ENCODE measurements around the gene SOCS4. TPM values are rescaled to one million over a fixed set of nuclear protein-coding genes. Genes with fewer than 3 reads are reported as not detected.
"Not testable (repeated sequence)": the region's sequence is repeated elsewhere in the genome, so short reads cannot be mapped to it uniquely, and the experiment has no call there.

Gene SOCS4
- total RNA-seq (2014; rRNA removed; shearing (Covaris generic)): 25.0 and 32.6 TPM in 2 replicates

GRCh38 chr14:55026793-55027561, at the start of gene SOCS4, which contains the start of gene WDHD1:
TSS of gene SOCS4 (plus strand) at chr14:55027236. CDS start at chr14:55043042, 15,806 bp downstream.
TSS of gene WDHD1 (minus strand) at chr14:55027099. CDS start at chr14:55026787, 312 bp downstream.
- Histone ChIP-seq H3K9me3 (replicated peaks) (no peaks in the 10 kb centered on the region), H3K36me3 (peaks cover 28% of the 10 kb centered on the region), H3K4me1 (replicated peaks) (peaks cover 28% of the 10 kb centered on the region), H3K27me3 (replicated peaks) (no peaks in the 10 kb centered on the region), H3K4me3 (peak within 1 kb of the TSS; percentile 65), H3K27ac (peak within 1 kb of the TSS; percentile 76)
- DNase-seq (ENCODE audit: low read depth in 1 of 2, low spot score in 2 of 2): peak; percentile 95

DNA sequence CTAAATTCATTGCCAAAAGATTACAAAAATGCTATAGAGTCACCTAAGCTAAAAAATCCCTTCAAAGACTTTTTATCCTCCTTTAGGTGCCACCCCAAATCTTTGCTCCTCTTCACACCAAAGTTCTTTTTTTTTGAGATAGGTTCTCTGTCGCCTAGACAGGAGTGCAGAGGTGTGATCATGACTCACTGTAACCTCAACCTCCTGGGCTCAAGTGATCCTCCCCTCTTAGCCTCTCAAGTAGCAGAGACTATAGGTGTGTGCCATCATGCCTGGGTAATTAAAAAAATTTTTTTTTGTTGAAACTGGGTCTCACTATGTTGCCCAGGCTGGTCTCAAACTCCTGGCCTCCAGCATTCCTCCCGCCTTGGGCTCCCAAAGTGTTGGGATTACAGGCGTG, 48.0 kb upstream of the SOCS4 start:
- Histone ChIP-seq H3K4me3 (no peak overlapping the region), H3K9me3 (replicated peaks) (no peaks in the 10 kb centered on the region), H3K27me3 (replicated peaks) (no peaks in the 10 kb centered on the region), H3K27ac (no peak overlapping the region), H3K36me3 (peaks cover 29% of the 10 kb centered on the region), H3K4me1 (replicated peaks) (peaks cover 7% of the 10 kb centered on the region)
- DNase-seq (ENCODE audit: low read depth in 1 of 2, low spot score in 2 of 2): no peak

- Histone ChIP-seq H3K4me1 (replicated peaks) (no peaks in the 10 kb centered on the region), H3K27ac (no peak overlapping the region), H3K9me3 (replicated peaks) (no peaks in the 10 kb centered on the region), H3K36me3 (peaks cover 44% of the 10 kb centered on the region), H3K27me3 (replicated peaks) (no peaks in the 10 kb centered on the region), H3K4me3 (no peak overlapping the region)
- DNase-seq (ENCODE audit: low read depth in 1 of 2, low spot score in 2 of 2): no peak
Observed at GRCh38 chr14:54981698-54982097, 45.3 kb upstream of the SOCS4 start.

DNA sequence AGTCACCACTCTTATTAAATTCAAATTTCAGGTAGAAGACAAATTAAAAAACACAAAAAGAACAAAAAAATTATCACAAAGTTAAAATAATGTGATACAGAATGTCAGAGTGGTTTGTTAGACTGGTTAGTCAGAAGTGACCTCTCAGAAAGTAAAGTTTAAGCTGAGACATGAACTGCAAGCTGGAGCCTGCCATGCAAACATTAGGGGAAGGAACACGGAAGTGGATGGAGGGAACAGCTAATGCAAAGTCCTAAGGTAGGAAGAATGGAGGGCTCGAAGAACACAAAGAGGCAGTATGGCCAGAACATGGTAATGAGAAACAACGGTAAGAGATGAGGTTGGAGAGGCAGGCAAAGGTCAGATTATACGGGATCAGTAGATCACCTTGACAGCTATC, 41.9 kb upstream of the SOCS4 start:
- peaks cover 53% of the 10 kb centered on the region for H3K36me3 ChIP-seq
- H3K4me3 ChIP-seq: no peak overlapping the region
- H3K27ac ChIP-seq: no peak overlapping the region
- no peaks in the 10 kb centered on the region for H3K9me3 ChIP-seq (replicated peaks)
- H3K27me3 ChIP-seq (replicated peaks): no peaks in the 10 kb centered on the region
- H3K4me1 ChIP-seq (replicated peaks): no peaks in the 10 kb centered on the region
- DNase-seq (ENCODE audit: low read depth in 1 of 2, low spot score in 2 of 2): no peak

DNA sequence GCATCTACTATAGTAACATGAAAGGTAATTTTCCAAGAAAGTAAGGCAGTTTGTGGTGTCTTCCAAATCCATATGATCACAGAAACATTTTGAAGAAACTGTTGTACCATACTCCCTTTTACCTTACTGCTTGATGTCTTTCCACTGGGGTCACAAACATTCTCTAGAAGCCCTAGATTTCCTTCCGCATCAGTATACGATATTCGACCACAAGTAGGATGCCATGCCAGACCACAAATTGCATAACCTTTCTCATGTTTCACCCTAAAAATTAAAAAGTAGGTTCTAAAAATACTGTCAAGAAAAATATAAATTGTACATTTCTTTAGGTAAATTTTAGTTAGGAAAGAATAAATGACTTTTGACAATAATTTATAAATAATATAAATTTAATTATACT, 26.7 kb upstream of the SOCS4 start:
- Histone ChIP-seq H3K4me3 (no peak overlapping the region), H3K27me3 (replicated peaks) (no peaks in the 10 kb centered on the region), H3K9me3 (replicated peaks) (no peaks in the 10 kb centered on the region), H3K36me3 (peaks cover 32% of the 10 kb centered on the region), H3K27ac (no peak overlapping the region), H3K4me1 (replicated peaks) (no peaks in the 10 kb centered on the region)
- DNase-seq (ENCODE audit: low read depth in 1 of 2, low spot score in 2 of 2): no peak

DNA sequence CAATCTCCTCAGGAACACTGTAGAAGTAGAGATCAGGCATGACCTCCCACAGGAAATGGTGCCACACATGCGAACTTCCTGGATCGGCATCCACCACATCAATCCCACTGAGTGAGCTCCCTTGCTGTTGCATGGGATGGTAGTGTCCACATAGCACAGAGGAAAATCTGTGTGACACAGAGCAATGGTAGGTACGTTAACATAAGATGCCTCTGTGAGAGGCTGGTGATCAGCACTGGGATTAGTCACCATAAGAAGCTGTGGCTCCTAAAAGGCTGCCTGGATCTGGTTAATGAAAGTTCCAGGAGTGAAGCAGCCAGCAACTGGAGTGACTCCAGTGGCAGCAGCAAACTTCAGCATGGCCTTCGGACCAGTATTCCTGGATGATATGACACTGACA, 22.0 kb upstream of the SOCS4 start:
- Histone ChIP-seq H3K4me3 (no peak overlapping the region), H3K27me3 (replicated peaks) (no peaks in the 10 kb centered on the region), H3K27ac (no peak overlapping the region), H3K4me1 (replicated peaks) (no peaks in the 10 kb centered on the region), H3K9me3 (replicated peaks) (no peaks in the 10 kb centered on the region), H3K36me3 (peaks cover 38% of the 10 kb centered on the region)
- no peak for DNase-seq (ENCODE audit: low read depth in 1 of 2, low spot score in 2 of 2)

GRCh38 chr14:55015006-55015405, 12.0 kb upstream of the SOCS4 start:
- Histone ChIP-seq H3K4me3 (no peak overlapping the region), H3K27ac (no peak overlapping the region), H3K36me3 (peaks cover 35% of the 10 kb centered on the region), H3K4me1 (replicated peaks) (no peaks in the 10 kb centered on the region), H3K27me3 (replicated peaks) (no peaks in the 10 kb centered on the region), H3K9me3 (replicated peaks) (no peaks in the 10 kb centered on the region)
- no peak for DNase-seq (ENCODE audit: low read depth in 1 of 2, low spot score in 2 of 2)

- no peaks in the 10 kb centered on the region for H3K27me3 ChIP-seq (replicated peaks)
- no peak overlapping the region for H3K27ac ChIP-seq
- H3K36me3 ChIP-seq: peaks cover 36% of the 10 kb centered on the region
- no peak for DNase-seq (ENCODE audit: low read depth in 1 of 2, low spot score in 2 of 2)
- H3K4me1 ChIP-seq (replicated peaks): no peaks in the 10 kb centered on the region
- no peaks in the 10 kb centered on the region for H3K9me3 ChIP-seq (replicated peaks)
- no peak overlapping the region for H3K4me3 ChIP-seq
Observed at GRCh38 chr14:55019968-55020554, 7.0 kb upstream of the SOCS4 start.

DNA sequence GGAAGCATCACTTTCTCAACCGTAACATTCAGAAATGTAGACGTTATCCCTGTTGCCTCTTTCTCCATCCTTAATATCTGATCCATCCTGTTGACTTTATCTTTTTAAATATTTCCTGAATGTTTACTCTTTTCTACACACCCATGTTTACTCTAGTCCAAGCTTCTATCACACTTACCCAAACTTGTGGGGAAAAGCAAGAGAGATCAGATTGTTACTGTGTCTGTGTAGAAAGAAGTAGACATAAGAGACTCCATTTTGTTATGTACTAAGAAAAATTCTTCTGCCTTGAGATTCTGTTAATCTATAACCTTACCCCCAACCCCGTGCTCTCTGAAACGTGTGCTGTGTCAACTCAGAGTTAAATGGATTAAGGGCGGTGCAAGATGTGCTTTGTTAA, 2.7 kb upstream of the SOCS4 start:
- not testable (repeated sequence) for H3K27ac ChIP-seq; H3K9me3 ChIP-seq (replicated peaks); H3K27me3 ChIP-seq (replicated peaks); H3K4me3 ChIP-seq; DNase-seq (ENCODE audit: low read depth in 1 of 2, low spot score in 2 of 2)
- H3K4me1 ChIP-seq (replicated peaks): peaks cover 12% of the 10 kb centered on the region
- H3K36me3 ChIP-seq: peaks cover 31% of the 10 kb centered on the region

- DNase-seq (ENCODE audit: low read depth in 1 of 2, low spot score in 2 of 2): no peak
- H3K4me3 ChIP-seq: peak overlapping the region; percentile 65
- H3K36me3 ChIP-seq: peaks cover 31% of the 10 kb centered on the region
- peaks cover 18% of the 10 kb centered on the region for H3K4me1 ChIP-seq (replicated peaks)
- H3K9me3 ChIP-seq (replicated peaks): no peaks in the 10 kb centered on the region
- no peaks in the 10 kb centered on the region for H3K27me3 ChIP-seq (replicated peaks)
- H3K27ac ChIP-seq: peak overlapping the region; percentile 76; the same call in 1 of the 2 replicates
Observed at GRCh38 chr14:55025948-55026347, 1.1 kb upstream of the SOCS4 start.

- no peak for DNase-seq (ENCODE audit: low read depth in 1 of 2, low spot score in 2 of 2)
- H3K36me3 ChIP-seq: peaks cover 31% of the 10 kb centered on the region
- peak overlapping the region; percentile 65 for H3K4me3 ChIP-seq
- peaks cover 22% of the 10 kb centered on the region for H3K4me1 ChIP-seq (replicated peaks)
- no peaks in the 10 kb centered on the region for H3K9me3 ChIP-seq (replicated peaks)
- H3K27me3 ChIP-seq (replicated peaks): no peaks in the 10 kb centered on the region
- peak overlapping the region; percentile 76 for H3K27ac ChIP-seq
Observed at GRCh38 chr14:55026441-55026792, 619 bp upstream of the SOCS4 start.

DNA sequence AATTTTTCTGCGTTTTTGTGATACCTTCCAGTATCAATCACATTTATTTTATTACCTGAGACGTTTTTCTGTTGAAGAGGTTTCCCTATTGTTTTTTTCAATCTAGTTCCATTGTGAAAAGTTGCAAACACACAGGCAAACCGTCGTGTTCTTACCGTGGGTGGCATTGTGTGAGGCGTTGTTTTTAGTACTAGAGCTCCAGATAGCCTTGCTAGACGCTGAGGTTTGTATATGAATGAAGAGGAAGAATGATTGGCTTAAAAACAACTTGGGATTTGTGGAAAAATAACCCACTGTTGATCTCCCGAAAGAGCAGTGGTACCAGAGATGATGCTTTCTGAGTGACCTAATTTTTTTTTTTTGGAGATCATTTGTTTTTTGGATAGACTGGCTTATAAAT, 1.0 kb downstream of the SOCS4 start:
- peak in 1 of 2 experiments; percentile 37 for DNase-seq (ENCODE audit: low read depth in 1 of 2, low spot score in 2 of 2)
- peak overlapping the region; percentile 76 for H3K27ac ChIP-seq
- H3K9me3 ChIP-seq (replicated peaks): no peaks in the 10 kb centered on the region
- H3K4me3 ChIP-seq: peak overlapping the region; percentile 65
- H3K36me3 ChIP-seq: peaks cover 26% of the 10 kb centered on the region
- peaks cover 38% of the 10 kb centered on the region for H3K4me1 ChIP-seq (replicated peaks)
- H3K27me3 ChIP-seq (replicated peaks): no peaks in the 10 kb centered on the region

DNA sequence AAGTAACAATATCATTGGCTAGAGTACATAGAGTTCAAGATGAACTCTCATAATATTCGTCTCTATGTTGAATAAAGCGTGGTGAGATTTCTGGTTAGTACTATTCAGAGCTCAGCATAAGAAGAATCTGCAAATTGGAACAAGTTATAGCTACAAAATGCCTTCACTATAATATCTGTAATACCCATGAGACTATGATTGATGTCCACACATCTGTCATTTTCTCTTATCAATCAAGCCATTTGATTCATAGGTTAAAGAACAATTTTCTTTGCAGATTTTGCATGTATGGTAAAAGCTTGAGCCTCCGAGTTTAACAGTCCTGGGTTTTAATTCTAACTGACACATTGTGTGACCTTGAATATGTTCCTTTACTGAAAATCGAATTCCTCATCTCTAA, 1.4 kb downstream of the SOCS4 start:
- peaks cover 21% of the 10 kb centered on the region for H3K36me3 ChIP-seq
- H3K4me3 ChIP-seq: peak overlapping the region; percentile 65
- peak overlapping the region; percentile 76; the same call in 1 of the 2 replicates for H3K27ac ChIP-seq
- no peaks in the 10 kb centered on the region for H3K27me3 ChIP-seq (replicated peaks)
- peaks cover 41% of the 10 kb centered on the region for H3K4me1 ChIP-seq (replicated peaks)
- no peaks in the 10 kb centered on the region for H3K9me3 ChIP-seq (replicated peaks)
- DNase-seq (ENCODE audit: low read depth in 1 of 2, low spot score in 2 of 2): no peak

- Histone ChIP-seq H3K27me3 (replicated peaks) (no peaks in the 10 kb centered on the region), H3K27ac (no peak overlapping the region; the same call in 1 of the 2 replicates), H3K36me3 (peaks cover 23% of the 10 kb centered on the region), H3K4me1 (replicated peaks) (peaks cover 52% of the 10 kb centered on the region), H3K4me3 (no peak overlapping the region), H3K9me3 (replicated peaks) (no peaks in the 10 kb centered on the region)
- DNase-seq (ENCODE audit: low read depth in 1 of 2, low spot score in 2 of 2): no peak
Observed at GRCh38 chr14:55031190-55031589, 4.2 kb downstream of the SOCS4 start.

All from SJSA1 (cell line).